HG03439 (cell line): Measurements from ENCODE around the gene PON1.

Source experiments
- ATAC-seq: cut with Tn5 transposase; IDR thresholded peaks from one replicate; pipeline ENCODE4 v1.9.1; 2021; ENCODE audit warnings: mild to moderate bottlenecking, moderate library complexity; ENCODE audit not compliant: unreplicated experiment

The PON1 gene

DNA sequence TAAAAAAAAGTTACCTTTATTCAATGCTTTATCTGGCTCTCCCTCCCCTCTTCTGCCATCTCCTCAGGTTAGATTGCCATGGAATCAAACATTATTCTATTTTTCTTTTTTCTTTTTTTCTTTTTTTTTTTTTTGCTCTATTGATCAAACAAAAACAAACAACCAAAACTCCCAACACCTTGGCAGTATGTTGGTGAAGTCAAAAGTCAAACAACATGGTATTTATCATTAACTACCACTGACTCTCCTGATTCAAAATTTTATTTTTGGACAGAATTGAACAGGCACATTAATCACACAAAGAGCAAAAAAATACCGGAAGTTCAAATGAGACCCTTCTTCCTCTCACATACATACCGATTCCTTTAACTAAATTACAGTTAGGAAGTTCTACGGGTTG is 6.4 kb downstream of the PON1 start:
- ATAC-seq: no peak

DNA sequence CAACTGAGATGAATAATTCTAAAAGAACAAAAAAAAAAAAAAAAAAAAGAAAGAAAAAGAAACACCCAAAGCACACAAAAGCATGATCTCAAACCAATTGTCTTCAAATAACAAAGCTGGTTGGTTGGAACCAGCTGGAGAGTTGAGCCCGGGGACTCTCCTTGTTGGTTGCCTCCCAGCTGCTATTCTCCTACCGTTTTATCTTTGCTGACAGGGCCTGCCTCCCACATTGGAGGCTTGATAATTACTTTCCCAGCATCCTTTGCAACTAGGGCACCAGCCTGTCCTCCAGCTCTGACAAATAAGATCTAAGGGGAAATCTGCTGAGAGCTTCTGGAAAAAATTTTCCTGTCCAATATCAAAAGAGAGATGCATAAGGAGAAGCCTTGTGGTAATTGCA is 6.8 kb downstream of the PON1 start:
- ATAC-seq: no peak

DNA sequence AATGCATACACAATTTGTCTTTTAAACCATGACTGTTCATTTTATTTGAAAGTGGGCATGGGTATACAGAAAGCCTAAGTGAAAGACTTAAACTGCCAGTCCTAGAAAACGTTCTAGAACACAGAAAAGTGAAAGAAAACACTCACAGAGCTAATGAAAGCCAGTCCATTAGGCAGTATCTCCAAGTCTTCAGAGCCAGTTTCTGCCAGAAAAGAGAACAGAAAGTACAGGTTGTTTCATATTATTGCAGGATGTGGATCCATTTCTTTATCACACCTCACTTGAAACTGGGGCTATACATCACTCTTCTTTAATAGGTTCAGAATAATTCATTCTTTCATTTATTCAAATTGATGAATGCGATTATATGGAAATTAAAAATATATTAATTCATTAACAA is 7.7 kb downstream of the PON1 start:
- ATAC-seq: no peak

DNA sequence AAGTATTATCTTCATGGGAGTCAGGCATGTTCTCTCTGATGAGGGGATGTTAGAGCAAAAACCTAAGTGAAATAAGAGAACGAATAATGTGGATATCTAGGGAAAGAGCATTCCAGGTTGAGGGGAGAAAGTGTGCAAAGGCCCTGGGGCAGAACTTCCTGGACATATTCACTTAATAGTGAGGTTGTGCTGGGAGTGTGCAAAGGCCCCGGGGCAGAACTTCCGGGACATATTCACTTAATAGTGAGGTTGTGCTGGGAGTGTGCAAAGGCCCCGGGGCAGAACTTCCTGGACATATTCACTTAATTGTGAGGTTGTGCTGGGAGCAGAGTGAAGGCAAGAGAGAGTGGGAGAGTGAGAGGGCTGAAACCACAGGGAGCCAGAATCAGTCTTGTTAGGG is 11.8 kb downstream of the PON1 start:
- no peak for ATAC-seq

DNA sequence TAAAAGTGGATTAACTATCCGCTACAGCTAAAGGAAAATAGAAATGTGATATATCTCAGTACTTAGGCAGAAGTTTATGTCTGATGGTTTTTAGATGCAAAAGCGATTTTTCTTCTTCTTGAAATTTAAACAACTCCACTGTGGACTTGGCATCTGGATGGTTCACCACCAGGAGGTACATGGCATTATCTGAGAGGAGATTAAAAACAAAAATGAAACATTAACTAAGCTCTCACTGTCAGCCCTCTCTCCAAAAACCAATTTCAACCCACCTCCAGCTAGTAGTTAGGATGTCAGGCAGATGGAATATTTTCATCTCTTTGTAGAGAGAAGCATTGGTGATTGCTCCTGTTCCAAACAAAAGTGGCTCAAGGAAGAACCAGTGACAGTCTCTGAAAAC is 12.9 kb downstream of the PON1 start:
- ATAC-seq: no peak

DNA sequence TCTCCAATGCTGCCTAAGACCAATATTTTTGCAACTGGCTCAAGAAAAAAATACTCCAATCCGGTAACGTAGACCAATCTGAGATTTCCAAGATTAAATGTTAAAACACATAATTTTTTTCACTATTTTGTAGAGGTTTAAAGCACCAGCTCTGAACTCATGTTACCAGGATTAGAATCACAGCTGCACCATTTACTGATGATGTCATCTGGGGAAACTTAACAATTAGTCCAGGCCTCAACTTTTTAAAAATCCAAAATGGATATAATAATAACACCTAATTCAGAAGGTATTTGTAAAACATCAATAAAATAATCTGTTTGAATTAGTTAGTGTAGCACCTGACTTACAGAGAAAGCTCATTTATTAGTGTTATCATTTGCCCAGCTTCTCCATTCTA is 14.4 kb downstream of the PON1 start:
- ATAC-seq: no peak

DNA sequence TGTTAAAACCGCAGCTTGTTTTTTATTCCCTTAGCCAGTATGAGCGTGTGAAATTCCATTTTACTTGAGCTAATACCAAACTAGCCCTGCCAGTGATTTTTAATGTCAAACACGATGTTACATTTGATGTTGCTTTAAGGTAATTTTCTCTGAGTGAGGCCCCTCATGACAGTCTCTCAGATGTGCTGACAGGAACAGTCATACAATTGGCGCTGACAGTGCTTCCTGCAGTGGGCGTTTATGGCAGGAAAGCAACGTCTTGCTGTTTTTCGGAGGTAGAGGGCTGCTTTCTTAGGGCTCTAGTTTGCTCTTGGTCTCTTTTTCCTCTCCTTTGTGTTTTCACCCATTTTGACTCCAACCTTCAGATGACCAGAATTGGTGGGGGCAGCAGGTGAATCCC is 19.3 kb downstream of the PON1 start:
- no peak for ATAC-seq

DNA sequence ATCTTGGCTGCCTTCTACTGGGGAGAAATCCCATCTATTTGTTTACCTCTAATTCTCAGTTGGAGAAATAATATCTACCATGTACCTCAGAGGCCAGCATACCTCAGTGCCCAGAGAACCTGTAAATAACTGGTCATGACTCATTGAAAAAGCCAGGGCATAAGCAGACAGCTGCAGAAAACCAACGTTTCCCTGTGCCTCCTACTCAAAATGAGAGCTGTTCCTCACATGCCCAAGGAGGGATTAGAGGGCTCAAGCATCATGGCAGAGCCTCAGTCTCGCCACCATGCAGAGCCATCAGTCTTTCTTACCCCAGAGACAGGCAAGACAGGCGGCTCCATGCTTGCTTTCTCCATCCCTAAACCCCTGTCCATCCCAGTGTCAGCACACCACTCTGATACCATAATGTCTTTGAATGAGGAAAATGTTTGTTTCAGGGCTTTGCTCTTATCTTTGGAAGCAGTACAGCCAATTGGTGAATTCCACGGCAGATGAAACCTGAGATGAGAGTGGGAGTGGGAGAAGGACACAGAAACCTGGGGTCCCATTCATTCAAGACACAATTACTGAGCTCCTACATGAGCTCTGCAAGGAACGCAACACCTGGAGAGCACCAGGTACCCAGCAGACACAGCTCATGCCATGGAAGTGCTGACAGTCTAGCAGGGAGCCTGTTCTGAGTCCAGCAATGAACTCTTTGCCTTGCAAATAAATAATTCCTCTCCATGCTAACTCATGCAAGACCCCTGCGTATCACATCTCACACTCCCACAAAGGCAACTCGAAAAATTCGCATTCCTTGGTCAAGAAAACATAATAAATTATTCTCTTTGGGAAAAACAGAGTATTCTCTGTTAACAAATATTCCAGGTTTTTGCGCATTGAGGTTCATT is 21.1 kb downstream of the PON1 start:
- no peak for ATAC-seq

DNA sequence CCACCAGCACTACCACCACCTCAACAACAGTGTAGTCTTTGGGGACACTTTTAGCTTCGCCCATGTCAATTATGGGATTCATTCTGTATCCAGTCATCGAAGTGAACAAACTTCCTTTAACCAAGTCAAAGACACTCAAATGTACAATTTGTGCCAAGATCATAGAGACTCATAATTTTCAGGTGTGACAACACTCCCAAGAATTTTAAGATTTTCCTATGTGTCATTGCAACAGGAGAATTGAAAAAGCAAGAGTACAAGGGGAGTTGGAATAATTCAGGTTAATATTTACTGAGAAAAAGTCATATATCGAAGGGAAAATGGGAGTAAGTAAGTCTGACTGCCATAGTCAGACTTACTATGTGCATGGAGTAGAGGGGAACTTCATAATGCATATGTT is 26.2 kb downstream of the PON1 start:
- no peak for ATAC-seq

DNA sequence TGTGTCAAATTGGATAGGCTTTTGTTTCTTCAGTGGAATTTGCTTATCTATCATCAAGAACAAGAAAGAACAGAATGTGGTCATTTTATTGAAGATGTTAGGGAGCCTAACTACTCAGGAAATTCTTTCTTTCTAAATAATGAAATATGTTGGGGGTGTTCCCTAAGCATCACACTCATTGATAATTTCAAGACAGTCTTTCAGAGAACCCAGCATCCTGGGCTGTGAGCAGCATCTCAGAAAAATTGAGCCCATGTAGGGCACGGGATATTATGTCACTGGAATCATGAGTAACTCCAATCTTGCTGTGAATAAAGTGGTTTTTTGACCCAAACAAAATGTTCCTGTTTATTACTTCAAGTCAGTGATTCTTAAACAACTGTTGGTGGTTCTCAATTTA is 27.3 kb downstream of the PON1 start:
- ATAC-seq: no peak

DNA sequence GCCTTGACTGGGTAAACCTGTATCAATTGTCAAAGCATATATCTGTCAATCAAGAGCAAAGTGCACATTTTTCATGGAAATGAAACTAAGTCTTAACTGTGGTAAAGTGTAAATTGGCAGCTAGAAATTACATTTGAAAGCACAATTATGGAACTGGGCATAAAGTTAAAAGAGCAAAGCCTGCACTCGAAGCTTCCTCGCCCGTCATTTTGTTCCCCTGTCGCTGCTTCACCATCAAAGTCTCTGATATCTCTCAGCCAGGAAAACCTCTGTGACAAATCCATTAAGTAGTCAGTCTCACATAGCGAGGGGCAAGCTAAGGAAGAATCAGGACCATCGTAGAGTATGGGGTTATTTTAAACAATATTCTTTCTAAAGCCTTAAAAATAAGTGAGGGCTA is 27.9 kb downstream of the PON1 start:
- ATAC-seq: no peak

DNA sequence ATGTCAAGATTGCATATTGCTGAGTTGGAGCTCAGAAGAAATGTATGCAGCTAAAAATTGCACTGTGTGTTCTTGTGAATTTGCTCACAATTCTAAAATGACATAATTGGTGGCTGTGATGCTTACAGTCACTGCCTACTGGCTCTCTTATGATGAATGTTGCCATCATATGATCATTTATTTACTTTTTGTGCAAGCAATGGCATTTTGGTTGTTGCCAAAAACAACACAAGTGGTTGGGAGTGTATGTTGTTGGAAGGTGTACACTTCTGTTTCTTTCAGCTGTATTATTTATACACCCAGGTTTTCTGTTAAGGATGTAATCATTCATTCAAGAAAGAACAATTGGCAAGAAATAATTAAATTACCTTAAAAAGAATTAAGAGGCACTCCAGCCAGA is 28.9 kb downstream of the PON1 start:
- ATAC-seq: no peak

DNA sequence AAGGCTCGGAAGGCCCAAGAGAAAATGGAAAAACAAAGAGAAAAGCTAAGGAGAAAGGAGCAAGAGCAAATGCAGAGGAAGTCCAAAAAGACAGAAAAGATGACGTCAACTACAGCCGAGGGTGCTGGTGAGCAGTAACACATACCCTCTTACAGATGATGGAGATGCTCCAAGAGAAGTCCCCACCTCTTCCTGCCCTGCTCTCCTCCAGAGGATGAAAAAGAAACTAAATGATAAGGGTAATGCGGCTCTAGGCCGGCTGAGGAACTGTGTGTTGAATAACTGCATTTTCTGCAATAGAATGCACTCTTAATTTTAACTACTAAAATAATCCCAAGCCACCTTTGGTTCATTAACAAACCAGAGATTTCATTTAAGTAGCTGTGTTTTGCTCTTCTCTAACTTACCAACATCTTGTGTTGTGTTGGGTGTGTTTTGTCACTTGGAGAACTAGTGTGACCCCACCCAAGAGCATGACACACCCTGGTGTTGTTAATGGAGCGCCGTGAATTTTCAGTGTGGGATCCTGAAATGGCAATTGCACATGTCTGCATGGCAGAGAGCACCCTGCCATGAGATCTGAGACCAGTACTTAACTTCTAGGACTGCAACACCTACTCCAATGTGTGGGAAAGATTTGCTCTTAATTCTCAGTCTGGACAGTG is 34.0 kb downstream of the PON1 start:
- ATAC-seq: no peak

DNA sequence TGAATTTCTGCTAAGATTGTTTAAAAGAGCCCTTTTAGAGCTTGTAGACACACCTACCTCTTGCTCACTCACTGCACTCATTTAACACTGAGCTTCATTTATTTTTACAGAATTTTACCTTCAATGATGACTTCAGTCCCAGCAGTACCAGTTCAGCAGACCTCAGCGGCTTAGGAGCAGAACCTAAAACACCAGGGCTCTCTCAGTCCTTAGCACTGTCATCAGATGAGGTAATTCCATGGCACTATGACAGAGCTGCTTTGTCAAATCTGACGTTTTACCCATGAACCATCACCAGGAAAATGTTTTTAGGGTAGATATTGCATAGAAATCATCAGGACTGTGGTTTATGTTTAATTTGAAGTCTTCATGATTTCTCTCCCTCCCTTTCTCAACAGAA is 38.2 kb downstream of the PON1 start:
- no peak for ATAC-seq

DNA sequence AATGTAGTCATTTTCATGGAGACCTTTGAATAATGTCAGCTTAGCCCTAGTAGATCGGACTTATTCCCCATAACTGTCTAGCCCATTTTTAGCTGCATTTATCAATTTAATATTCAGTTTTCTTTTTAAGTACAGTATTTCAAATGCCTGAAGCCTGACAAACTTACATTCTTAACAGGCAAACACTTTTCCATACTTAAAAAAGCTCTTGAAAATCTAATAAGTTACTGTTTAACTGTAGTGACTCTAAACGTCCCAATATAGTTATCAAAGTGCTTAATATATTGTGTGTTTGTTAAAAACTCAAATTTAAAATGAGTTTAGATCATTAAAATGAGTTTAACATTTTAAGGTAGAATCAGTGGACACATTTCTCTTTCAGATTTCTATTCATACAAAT is 44.9 kb downstream of the PON1 start:
- no peak for ATAC-seq

DNA sequence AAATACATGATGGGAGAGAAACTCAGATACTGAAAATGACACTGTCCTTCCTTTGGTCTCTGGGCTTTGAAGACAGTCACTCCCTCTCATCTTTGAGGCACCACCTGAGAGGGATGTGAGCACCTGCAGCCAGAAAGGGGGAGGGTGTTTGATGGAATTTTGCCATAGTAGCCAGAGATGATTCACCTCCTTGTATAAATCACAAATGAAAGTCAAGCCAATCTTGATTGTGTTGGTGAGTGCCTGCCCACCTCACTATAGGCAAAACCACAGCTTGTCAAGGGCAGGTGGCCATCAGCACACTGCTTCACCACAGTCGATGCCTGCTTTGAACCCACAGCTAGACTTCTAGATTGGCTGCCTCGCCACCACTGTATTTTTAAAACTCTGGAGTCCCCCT is 48.2 kb downstream of the PON1 start:
- no peak for ATAC-seq

DNA sequence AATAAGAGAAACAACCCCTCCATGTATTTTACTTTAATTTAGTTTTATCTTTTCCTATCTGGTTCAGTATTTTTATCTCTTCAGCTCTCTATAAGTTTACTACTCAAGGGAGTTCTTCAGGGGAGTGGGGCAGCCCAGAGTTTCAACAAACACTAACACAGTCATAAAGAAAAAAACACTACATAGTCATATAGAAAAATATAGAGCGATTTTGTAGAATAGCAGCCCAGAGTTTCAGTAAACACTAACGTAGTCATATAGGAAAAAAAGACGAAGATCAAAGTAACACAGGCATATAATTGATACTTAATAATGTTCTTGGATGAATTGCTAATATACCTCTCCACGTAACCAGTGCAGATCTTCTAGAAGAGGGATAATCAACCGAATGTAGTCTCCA is 54.7 kb downstream of the PON1 start:
- no peak for ATAC-seq

DNA sequence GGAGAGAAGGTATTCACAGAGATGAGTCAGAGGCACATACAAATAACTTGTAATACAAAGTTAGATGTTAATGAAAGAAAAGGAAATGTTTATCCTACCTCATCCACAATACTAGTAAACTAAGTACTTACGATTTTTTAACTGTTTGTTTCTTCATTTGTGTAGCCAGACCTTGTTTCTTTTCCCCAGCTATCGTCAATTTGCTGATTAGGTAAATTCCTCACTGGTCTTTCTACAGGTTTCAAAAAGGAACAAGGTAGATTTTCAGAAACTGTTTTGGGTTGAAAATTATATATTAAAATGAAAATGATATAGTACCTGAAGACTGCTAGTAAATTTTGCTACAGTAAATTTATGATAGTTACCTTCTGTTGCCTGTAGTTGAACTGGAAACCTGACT is 56.6 kb downstream of the PON1 start:
- ATAC-seq: no peak

DNA sequence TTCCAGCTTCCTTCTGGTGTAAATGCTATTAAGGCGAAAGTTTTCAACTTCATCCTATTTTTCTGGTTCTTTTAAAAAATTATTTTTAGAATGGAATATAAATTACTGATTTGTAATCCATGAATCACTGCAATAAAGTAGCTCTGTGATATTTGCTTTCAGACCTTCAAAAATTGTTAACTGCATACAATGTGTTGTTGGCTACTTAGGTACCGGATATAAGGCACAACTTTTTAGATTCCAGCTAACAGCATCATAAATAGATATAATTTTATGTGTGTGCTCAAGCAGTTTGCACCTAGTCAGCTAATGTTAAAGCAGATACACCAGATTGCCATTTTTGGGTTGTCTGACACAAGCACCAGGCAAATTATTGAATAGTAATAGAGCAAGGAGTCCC is 58.7 kb downstream of the PON1 start:
- no peak for ATAC-seq

DNA sequence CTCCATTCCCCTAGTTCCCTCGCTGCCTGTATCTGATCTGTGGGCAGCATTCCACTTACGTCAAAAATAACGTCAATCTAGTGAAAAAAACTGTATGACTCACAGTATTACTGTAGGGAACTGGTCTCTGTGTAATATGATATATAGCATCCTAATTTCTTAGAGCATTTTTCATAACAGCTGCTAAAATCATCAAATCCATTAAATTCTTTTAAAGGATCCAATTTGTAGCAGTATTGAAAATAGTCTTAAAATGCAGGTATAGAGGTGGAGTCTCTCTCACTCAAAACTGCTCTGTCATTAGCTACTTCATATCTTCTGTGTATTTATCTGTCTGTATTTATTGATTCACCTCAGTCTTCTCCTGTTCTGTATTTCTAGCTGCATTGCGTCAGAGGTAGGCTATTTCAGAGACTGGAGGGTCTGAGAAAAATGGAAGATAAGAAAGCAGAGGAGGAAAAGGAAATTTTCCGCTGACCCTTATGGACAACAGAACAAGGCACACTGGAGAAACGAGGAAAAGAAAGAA is 59.9 kb downstream of the PON1 start:
- no peak for ATAC-seq

DNA sequence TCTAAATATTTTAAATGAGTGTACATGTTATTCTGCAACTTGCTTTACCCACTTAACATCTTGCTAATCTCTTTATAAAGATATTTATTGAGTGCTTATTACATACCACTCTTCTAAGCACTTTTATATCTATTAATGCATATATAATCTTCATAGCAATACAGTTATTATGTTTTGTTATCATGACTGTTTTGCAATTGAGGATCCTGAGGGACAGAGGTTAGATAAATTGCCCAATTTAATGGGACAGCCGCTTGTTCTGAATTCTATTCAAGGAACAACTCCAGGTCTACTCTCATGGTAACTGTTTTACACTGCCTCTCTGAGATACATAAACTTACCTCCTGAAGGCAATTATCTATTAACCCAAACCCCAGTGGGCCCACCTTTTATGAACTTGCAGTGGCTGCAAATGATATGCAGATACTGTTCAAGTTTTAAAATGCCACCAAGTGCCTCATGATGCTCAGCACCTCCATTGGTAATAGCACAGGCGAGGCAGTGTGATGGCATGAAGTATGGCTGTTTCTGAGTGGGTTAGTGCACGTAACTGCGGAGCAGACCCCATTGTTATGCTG is 60.5 kb downstream of the PON1 start:
- no peak for ATAC-seq

DNA sequence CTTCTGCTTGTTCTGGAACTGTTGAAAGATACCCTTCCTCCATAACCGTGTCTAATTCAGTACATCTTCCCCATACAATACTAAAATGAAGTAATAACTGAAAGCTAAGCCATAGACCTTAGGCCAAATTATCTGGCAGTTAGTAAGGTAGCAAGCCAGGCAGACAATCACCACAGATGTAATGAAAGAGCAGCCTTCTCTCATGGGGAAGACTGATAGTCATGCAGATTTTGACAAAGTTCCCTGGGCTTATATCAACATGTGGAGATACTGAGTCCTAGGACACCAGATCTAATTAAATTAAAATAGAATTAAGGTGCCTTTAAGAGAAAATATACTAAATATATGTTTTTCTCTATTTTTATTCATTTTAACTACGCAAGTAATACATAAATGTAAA is 61.5 kb downstream of the PON1 start:
- no peak for ATAC-seq
